Measurements from ENCODE around the gene GZMB. TPM values are rescaled to one million over a fixed set of nuclear protein-coding genes. Genes with fewer than 3 reads are reported as not detected.

Gene GZMB
- total and polyA plus RNA-seq, 2 donors (not counting 3 experiments of a cell fraction or from before 2014, with no cell fraction given), result not detected

GRCh38 chr14:24606297-24606696 is 27.7 kb downstream of the GZMB start:
- no peak for TF ChIP-seq MYC (IDR thresholded peaks at IDR 0.05; ENCODE audit: low read depth, low read length)
- no peak for TF ChIP-seq GATA2 (IDR thresholded peaks at IDR 0.05; ENCODE audit: insufficient read depth, insufficient read length, low read depth, low read length)
- no peak for TF ChIP-seq JUN (IDR thresholded peaks at IDR 0.05; ENCODE audit: borderline replicate concordance, insufficient read depth, insufficient read length, low read depth)
- TF ChIP-seq CTCF (IDR thresholded peaks at IDR 0.05; ENCODE audit: extremely low read depth in 1 of 2, insufficient read depth in 1 of 2, low read depth in 1 of 2, low read length in 2 of 2), result no peak
- TF ChIP-seq POLR2A (IDR thresholded peaks at IDR 0.05; ENCODE audit: low read depth, low read length), result no peak
- no peak for TF ChIP-seq EZH2 (IDR thresholded peaks at IDR 0.05; ENCODE audit: borderline replicate concordance, low read depth, low read length, severe bottlenecking)
- Histone ChIP-seq H3K27me3 (ENCODE audit: control insufficient read depth in 2 of 2, insufficient read depth in 2 of 2, low read length in 2 of 2) (no peaks in the 10 kb centered on the region), H3K9me3 (replicated peaks; ENCODE audit: control insufficient read depth, insufficient read depth, low read length) (no peaks in the 10 kb centered on the region), H3K4me2 (ENCODE audit: insufficient read depth, low read length) (no peak overlapping the region), H3K4me3 (replicated peaks in 1 of 3; ENCODE audit: insufficient read depth in 1 of 3, low read depth in 1 of 3, low read length in 3 of 3) (no peak overlapping the region), H2AFZ (ENCODE audit: low read depth, low read length) (no peak overlapping the region), H3K4me1 (ENCODE audit: control insufficient read depth, extremely low read depth, insufficient read depth, low read length) (no peaks in the 10 kb centered on the region), H3K9ac (replicated peaks; ENCODE audit: extremely low read depth, insufficient read depth, low read length) (no peak overlapping the region), H4K20me1 (replicated peaks; ENCODE audit: control insufficient read depth, extremely low read depth, insufficient read depth, low read length) (no peaks in the 10 kb centered on the region), H3K79me2 (ENCODE audit: control insufficient read depth, insufficient read depth, low read length) (no peaks in the 10 kb centered on the region), H3K36me3 (ENCODE audit: control insufficient read depth in 2 of 2, extremely low read depth in 1 of 2, insufficient read depth in 2 of 2, low read length in 2 of 2) (no peaks in the 10 kb centered on the region), H3K27ac (ENCODE audit: insufficient read depth, low read depth, low read length) (no peak overlapping the region), H3K9me1 (replicated peaks; ENCODE audit: control insufficient read depth, extremely low read depth, insufficient read depth, low read length) (no peaks in the 10 kb centered on the region)
- CTCF ChIA-PET, result interaction anchor here (1.2 to 1.5 kb wide), 4 partner anchors 9 to 118 kb away, joined by 3 to 5 read pairs (median 4); no protein-coding TSS in a partner anchor
- DNase-seq (ENCODE audit: low read depth, low spot score), result no peak
- intact Hi-C loops (cut with micrococcal nuclease) (no loop called here), dilution Hi-C loops (cut with MboI; ENCODE audit: extremely low pct_ligation_motif_present, low sequenced_read_pairs) (no loop called here)
- no peak for FAIRE-seq
- BruUV-seq (replicated peaks), result no TSS peak
- POLR2A ChIA-PET, result no interaction called here
